Right kidney (tissue), 9 donors: ENCODE measurements around the gene OR6A2.
"Not testable (repeated sequence)": the region's sequence is repeated elsewhere in the genome, so short reads cannot be mapped to it uniquely, and the experiment has no call there.

ENCODE experiments used
- DNase-seq: peaks from one replicate; pipeline ENCODE4 v3.0.0-alpha.2; 2016
- long read RNA-seq, 8 donors: transcript quantifications; one replicate each; lab custom pipeline, GENCODE V29; 2026

OR6A2 gene
- long read RNA-seq, donor 1: 0 reads
- long read RNA-seq, donor 2: 0 reads
- long read RNA-seq, donor 3: 0 reads
- long read RNA-seq, donor 4: 0 reads
- long read RNA-seq, donor 5: 0 reads
- long read RNA-seq, donor 6: 0 reads
- long read RNA-seq, donor 7: 0 reads
- long read RNA-seq, donor 8: 0 reads

GRCh38 chr11:6799402-6799801 is at the start of gene OR6A2:
Gene OR6A2 (minus strand): TSS chr11:6799689. CDS start chr11:6795708, 3,981 bp downstream.
- no peak for DNase-seq

DNA sequence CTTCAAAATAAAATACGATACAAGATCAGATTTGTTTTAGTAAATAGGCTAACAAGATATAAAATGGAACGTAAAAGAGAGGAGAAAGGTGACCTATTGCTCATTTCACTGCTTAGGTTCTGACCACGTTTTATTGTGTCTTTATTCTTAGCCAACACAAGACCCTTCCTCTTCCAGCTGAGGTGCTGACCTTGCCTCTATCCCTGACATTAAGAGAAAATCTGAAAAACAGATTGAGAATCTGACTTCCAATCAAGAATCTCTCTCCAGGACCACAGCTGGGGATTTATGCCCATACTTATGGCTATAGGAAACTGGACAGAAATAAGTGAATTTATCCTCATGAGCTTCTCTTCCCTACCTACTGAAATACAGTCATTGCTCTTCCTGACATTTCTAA is 45.9 kb upstream of the OR6A2 start, which contains the start of gene OR10A5:
Gene OR10A5 (plus strand): TSS at position 301 of the 400 bp plus-strand sequence. CDS start 0 bp downstream, at position 301.
- DNase-seq: no peak

DNA sequence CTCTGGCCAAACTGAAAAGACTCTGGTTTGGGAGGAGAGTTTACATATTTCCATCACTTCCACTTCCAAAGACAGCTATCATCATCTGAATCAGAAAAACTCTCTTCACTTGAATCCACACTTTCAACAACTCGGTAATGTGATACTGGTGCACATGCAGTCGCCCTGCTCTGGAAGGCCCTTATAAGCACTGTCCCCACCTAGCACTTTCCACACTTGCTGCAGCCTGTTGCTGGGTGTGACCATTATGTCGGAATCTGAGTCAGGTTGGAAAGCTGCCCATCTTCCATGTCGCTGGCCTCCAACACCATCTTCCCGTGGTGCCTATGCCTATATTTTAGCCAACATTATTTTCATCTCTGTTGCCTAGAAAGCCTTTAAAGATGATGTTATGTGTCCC is 44.9 kb upstream of the OR6A2 start:
- DNase-seq: no peak

DNA sequence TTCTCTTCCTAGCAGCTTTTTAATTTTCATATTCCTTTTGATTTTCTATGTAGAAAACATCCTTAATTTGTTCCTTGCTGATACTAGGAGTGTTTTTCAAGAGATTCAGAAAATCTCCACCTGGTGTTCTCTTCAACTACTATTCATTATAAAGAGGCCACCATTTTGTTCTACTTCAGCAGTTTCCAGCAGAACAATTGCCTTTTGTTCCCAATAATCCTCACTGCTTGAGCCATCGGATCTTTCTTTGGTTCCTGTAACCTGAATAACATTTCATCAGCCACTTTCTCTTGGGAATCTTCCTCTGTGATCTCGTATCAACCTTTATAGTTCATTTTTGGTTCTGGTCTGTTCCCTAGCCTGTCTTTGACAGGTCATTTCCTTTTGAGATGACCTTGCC is 44.2 kb upstream of the OR6A2 start:
- no peak for DNase-seq

GRCh38 chr11:6841694-6842093 is 42.2 kb upstream of the OR6A2 start:
- DNase-seq: no peak

GRCh38 chr11:6834021-6834420 is 34.5 kb upstream of the OR6A2 start:
- no peak for DNase-seq

DNA sequence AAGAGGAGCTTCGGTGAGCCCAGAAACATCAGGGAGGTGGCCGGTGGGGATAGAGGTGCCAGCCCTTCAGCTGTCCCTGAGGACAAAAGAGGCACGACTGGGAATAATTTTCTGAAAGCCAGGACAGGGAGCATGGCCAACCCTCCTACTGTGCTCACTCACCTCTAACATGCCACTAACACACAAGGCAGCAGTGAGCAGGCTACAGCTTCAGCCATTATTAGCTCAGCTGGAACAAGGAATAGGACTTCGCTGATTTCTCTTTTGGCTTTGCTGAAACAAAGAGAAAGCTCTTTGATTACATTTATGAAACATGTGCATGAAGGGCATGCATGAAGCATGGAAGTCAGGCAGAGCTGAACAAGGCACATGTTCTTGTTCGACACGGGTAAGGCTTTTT is 33.9 kb upstream of the OR6A2 start:
- no peak for DNase-seq

DNA sequence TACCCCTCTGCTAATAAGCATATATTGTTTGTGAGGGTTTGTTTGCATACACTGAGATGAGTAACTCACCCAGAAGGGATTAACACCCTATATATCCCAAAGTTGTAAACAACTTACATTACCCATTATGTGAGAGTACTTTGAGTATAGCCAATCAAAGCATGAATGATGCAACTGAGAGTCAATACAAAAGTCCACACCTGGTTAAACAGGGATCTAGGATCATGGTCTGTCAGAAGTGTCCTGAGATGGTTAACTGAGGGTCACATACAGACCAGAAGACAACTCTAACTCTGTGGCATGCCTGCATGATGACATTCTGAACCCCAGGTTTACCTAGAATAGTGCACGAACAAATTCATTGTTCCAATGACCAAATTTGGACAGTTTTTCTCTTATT is 28.6 kb upstream of the OR6A2 start:
- no peak for DNase-seq

DNA sequence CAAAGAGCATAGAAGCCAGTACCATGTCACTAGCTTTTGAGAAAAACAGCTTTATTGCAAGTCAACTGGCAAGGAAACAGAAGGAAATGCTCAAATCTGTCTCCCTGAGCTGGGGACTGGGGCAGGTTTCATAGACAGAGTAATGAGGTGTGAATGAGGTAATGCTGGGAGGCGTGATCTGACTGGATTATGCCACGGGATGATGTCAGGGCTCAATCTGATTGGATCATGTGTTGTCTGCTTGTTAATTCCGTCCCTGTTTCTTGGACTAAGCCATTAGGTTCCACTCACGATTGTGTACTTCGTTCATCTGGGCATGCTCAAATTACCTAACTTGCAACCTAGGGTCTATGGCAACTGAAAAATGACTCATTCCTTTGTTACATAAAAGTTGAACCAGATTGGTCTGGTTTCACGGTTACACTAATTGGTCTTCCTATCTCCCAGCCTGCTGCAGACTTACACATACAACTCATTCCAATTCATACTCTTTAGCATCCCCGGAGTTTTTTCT is 25.8 kb upstream of the OR6A2 start:
- no peak for DNase-seq

- DNase-seq: no peak
Measured at GRCh38 chr11:6824136-6824823, 24.8 kb upstream of the OR6A2 start.

DNA sequence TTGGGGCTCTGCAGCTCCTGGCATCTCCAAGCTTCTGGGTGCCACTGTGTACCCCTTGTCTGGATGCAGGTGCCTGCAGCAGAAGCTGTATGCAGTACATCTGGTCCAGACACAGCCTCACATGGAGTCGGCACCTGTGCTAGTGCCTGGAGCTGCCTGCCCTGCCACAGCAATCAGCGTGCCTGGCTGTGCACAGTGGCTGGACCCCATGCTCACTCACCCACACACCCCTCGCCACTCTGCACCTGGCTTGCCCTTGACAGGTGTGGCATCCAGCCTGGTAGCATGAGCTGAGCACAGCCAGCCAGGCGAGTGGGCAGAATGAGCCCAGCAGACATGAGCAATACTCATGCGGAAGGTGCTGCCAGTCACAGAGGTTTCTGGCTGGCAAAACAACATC is 19.5 kb upstream of the OR6A2 start:
- DNase-seq: no peak

- DNase-seq: no peak
Measured at GRCh38 chr11:6817694-6818093, 18.2 kb upstream of the OR6A2 start.

GRCh38 chr11:6813656-6814055 is 14.2 kb upstream of the OR6A2 start:
- DNase-seq: no peak

DNA sequence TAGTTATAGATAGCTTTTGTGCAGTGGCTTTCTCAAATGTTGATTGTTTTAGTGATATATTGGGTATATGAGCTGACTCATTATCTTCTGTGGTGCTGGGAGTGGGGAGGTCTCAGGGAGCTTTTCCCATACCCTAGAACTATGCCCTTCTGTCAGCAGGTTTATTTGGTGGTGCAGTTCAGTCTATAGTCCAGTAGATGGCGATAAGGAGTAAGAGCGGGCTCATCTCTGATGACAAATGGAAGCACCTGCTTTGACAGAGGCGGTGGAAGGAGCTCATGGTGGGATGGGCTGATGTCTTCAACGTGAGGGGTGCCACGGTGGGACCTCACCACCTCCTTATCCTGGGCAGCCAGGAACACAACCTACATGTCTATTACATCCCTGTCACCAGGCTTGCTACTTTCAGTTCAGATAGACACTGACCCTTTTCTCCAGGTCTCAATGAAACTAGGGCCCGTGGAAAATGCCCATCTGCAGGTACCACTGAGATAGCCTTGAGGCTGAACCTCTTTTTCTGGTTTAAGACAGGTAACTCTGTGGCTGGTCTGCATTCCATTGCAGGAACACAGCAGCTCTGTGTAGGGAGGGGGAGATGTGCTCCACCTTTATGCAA is 13.0 kb upstream of the OR6A2 start:
- DNase-seq: peak; percentile 29

DNA sequence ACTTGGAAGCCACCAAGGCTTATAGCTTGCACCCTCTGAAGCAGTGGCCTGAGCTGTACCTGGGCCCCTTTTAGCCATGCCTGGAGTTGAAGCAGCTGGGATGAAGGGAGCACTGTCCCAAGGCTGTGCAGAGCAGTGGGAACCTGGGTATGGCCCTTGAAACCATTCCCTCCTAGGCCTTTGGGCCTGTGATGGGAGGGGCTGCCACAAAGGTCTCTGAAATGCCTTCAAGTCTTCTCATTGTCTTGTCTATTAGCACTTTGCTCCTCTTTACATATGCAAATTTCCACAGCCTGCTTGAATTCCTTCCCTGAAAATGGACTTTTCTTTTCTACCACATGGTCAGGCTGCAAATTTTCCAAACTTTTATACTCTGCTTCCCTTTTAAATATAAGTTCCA is 1.6 kb upstream of the OR6A2 start:
- DNase-seq: not testable (repeated sequence)

DNA sequence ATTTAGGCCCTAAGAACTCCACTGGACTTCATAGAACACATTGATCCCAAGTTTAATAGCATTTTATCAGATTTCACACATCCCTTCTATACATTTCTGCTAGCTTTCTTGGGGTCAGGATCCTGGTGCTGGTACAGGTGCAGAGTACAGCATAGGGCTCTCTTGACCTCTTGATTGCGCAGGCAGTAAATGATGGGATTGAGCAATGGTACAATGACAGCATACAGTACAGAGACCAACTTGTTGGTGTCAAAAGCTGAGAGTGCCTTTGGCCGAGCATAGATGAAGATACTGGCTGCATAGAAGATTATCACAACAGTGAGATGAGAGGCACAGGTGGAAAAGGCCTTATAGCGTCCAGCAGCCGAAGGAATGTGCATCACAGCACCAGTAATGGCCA is 4.8 kb downstream of the OR6A2 start:
- no peak for DNase-seq

DNA sequence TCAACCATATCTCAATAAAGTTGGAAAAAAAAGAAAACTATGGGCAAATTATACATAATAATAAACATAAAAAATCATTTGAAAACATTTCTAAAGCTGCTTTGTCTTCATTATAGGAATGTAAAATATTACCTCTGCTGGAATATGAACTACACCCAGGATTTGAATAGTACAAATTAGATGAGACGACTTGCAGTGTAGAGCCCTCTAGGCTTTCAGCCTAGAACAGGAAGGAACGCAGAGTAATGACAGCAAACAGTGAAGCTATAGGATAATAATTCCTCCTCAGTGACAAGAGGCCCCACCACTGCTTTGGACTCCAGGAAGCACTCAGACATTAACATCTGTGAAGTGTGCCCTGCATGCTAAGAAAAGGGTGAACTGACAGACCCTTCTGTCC is 8.9 kb downstream of the OR6A2 start:
- DNase-seq: no peak

GRCh38 chr11:6782720-6783119 is 16.8 kb downstream of the OR6A2 start, which contains the start of gene OR2AG1:
Gene OR2AG1 (plus strand): TSS chr11:6783020. CDS start chr11:6785038, 2,018 bp downstream.
- no peak for DNase-seq

DNA sequence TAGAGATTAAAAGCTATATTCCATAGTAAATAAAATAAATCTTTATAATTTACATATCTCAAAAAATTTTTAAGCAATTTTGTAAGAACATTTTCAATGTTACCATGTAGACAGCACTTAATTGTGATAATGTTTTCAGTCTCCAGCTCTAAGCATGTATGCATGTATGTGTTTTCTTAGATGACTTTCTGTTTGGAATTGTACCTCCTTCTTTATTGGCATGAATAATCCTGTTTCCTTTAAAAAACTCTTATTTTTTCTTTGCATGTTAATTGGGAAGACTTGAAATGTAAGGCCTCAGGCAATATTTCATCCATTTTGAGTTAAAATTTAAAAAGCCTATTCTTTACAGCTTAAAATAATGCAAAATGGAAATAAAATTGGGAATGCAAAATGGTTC is 18.7 kb downstream of the OR6A2 start:
- DNase-seq: no peak

GRCh38 chr11:6778518-6778917 is 21.0 kb downstream of the OR6A2 start:
- DNase-seq: no peak

- no peak for DNase-seq
Measured at GRCh38 chr11:6771926-6772893, 27.3 kb downstream of the OR6A2 start, which contains the start of gene OR2AG2. Gene OR2AG2 (minus strand): TSS chr11:6771976. CDS start chr11:6768957, 3,019 bp downstream.

GRCh38 chr11:6757373-6757967 is 42.0 kb downstream of the OR6A2 start:
- no peak for DNase-seq
